C4-2B (cell line): ENCODE results near the gene TSPAN32.

ENCODE experiments used
- H3K27ac ChIP-seq: fragments of 450-650 bp; 2 replicates; pipeline ENCODE4 v1.5.1; 2017
- CTCF ChIP-seq: fragments of 450-650 bp; conservative IDR thresholded peaks from 2 replicates; pipeline ENCODE4 v1.5.1; 2017; ENCODE audit warnings: mild to moderate bottlenecking
- ZFX ChIP-seq: fragments of 450-650 bp; IDR thresholded peaks from 2 replicates; pipeline ENCODE4 v1.6.1; 2017

The TSPAN32 gene

GRCh38 chr11:2303627-2304505 is 2.1 kb downstream of the TSPAN32 start:
- no peak for TF ChIP-seq CTCF

GRCh38 chr11:2304506-2305139 is 2.8 kb downstream of the TSPAN32 start:
- no peak for TF ChIP-seq ZFX
- TF ChIP-seq CTCF: no peak

More at GRCh38 chr11:2303627-2304505, 2.1 kb downstream of the TSPAN32 start:
- no peak overlapping the region for H3K27ac ChIP-seq

GRCh38 chr11:2305140-2305778 is 3.4 kb downstream of the TSPAN32 start:
- H3K27ac ChIP-seq: no peak overlapping the region
- TF ChIP-seq CTCF: peak; percentile 94
- TF ChIP-seq ZFX: no peak

More at GRCh38 chr11:2304506-2305139, 2.8 kb downstream of the TSPAN32 start:
- no peak overlapping the region for H3K27ac ChIP-seq

GRCh38 chr11:2305788-2306451 is 4.1 kb downstream of the TSPAN32 start:
- no peak overlapping the region for H3K27ac ChIP-seq

GRCh38 chr11:2306452-2306823 is 4.6 kb downstream of the TSPAN32 start:
- no peak overlapping the region for H3K27ac ChIP-seq

More at GRCh38 chr11:2305788-2306451, 4.1 kb downstream of the TSPAN32 start:
- no peak for TF ChIP-seq CTCF
- no peak for TF ChIP-seq ZFX

GRCh38 chr11:2306877-2307500 is 5.2 kb downstream of the TSPAN32 start:
- TF ChIP-seq ZFX: no peak
- no peak for TF ChIP-seq CTCF
- H3K27ac ChIP-seq: no peak overlapping the region

More at GRCh38 chr11:2306452-2306823, 4.6 kb downstream of the TSPAN32 start:
- no peak for TF ChIP-seq ZFX
- no peak for TF ChIP-seq CTCF
